ENCODE measurements around the gene PTPRK. TPM values are rescaled to one million over a fixed set of nuclear protein-coding genes. Genes with fewer than 3 reads are reported as not detected.

The PTPRK gene
- total RNA-seq, 1 experiment from 2014 or later = 265 TPM

DNA sequence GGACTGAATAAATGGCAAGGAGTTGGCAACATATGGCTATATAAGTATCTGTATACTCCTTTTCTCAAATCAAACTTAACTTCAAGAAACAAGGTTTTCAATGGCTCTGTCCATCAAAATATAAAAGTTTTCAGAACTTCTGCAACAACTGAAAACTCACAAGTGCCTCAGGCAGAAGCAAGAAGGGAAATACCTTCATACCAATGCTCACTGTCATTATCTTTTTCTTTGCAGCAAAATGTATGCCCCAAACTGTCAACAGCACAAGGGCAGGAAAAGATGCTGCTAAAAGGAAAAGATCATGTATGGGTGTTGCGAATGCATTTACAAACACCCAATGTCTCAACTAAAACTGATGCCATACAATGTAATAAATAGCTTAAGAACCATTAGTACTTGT lies 45.9 kb downstream of the PTPRK start:
- CTCF ChIA-PET = interaction anchor here (1.4 kb wide), 1 partner anchor 12 kb away, joined by 4 read pairs; no protein-coding TSS in a partner anchor
- intact Hi-C loops (cut with micrococcal nuclease; ENCODE audit: unreplicated experiment) = no loop called here

GRCh38 chr6:128471907-128472306 lies 48.5 kb downstream of the PTPRK start:
- no peak for DNase-seq
- TF ChIP-seq, protein P1, sequence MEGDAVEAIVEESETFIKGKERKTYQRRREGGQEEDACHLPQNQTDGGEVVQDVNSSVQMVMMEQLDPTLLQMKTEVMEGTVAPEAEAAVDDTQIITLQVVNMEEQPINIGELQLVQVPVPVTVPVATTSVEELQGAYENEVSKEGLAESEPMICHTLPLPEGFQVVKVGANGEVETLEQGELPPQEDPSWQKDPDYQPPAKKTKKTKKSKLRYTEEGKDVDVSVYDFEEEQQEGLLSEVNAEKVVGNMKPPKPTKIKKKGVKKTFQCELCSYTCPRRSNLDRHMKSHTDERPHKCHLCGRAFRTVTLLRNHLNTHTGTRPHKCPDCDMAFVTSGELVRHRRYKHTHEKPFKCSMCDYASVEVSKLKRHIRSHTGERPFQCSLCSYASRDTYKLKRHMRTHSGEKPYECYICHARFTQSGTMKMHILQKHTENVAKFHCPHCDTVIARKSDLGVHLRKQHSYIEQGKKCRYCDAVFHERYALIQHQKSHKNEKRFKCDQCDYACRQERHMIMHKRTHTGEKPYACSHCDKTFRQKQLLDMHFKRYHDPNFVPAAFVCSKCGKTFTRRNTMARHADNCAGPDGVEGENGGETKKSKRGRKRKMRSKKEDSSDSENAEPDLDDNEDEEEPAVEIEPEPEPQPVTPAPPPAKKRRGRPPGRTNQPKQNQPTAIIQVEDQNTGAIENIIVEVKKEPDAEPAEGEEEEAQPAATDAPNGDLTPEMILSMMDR (IDR thresholded peaks at IDR 0.05; ENCODE audit: unreplicated experiment) = no peak
- Mint-ChIP-seq H3K27ac (ENCODE audit: unreplicated experiment) (no peak overlapping the region), H3K4me3 (ENCODE audit: low read depth, unreplicated experiment) (no peak overlapping the region), H3K36me3 (ENCODE audit: insufficient read depth, unreplicated experiment) (peaks cover 21% of the 10 kb centered on the region), H3K27me3 (ENCODE audit: unreplicated experiment) (no peaks in the 10 kb centered on the region), H3K9me3 (ENCODE audit: low read depth, unreplicated experiment) (no peaks in the 10 kb centered on the region), H3K4me1 (ENCODE audit: low read depth, unreplicated experiment) (peaks cover 71% of the 10 kb centered on the region)
- intact Hi-C loops (cut with micrococcal nuclease; ENCODE audit: unreplicated experiment) = no loop called here
- no TSS peak for BruUV-seq (replicated peaks)
- CTCF ChIA-PET = no interaction called here

More for the DNA sequence above, 45.9 kb downstream of the PTPRK start:
- TF ChIP-seq, protein P1 (IDR thresholded peaks at IDR 0.05; ENCODE audit: unreplicated experiment) = no peak
- no peak for DNase-seq
- no peak overlapping the region for H3K4me3 Mint-ChIP-seq (ENCODE audit: low read depth, unreplicated experiment)
- H3K9me3 Mint-ChIP-seq (ENCODE audit: low read depth, unreplicated experiment) = no peaks in the 10 kb centered on the region
- H3K27ac Mint-ChIP-seq (ENCODE audit: unreplicated experiment) = peak overlapping the region; percentile 23
- no TSS peak for BruUV-seq (replicated peaks)
- peaks cover 66% of the 10 kb centered on the region for H3K4me1 Mint-ChIP-seq (ENCODE audit: low read depth, unreplicated experiment)
- peaks cover 32% of the 10 kb centered on the region for H3K36me3 Mint-ChIP-seq (ENCODE audit: insufficient read depth, unreplicated experiment)
- H3K27me3 Mint-ChIP-seq (ENCODE audit: unreplicated experiment) = no peaks in the 10 kb centered on the region

GRCh38 chr6:128465368-128466343 lies 54.7 kb downstream of the PTPRK start:
- peaks cover 17% of the 10 kb centered on the region for H3K36me3 Mint-ChIP-seq (ENCODE audit: insufficient read depth, unreplicated experiment)

GRCh38 chr6:128464790-128465189 lies 55.6 kb downstream of the PTPRK start:
- CTCF ChIA-PET = no interaction called here

More at GRCh38 chr6:128465368-128466343, 54.7 kb downstream of the PTPRK start:
- DNase-seq = no peak
- BruUV-seq (replicated peaks) = no TSS peak
- Mint-ChIP-seq H3K4me1 (ENCODE audit: low read depth, unreplicated experiment) (peaks cover 72% of the 10 kb centered on the region), H3K9me3 (ENCODE audit: low read depth, unreplicated experiment) (no peaks in the 10 kb centered on the region), H3K27ac (ENCODE audit: unreplicated experiment) (peak overlapping the region; percentile 35), H3K27me3 (ENCODE audit: unreplicated experiment) (no peaks in the 10 kb centered on the region), H3K4me3 (ENCODE audit: low read depth, unreplicated experiment) (no peak overlapping the region)
- CTCF ChIA-PET = interaction anchor here (0.6 kb wide), 1 partner anchor 1210 kb away, joined by 4 read pairs; no protein-coding TSS in a partner anchor
- intact Hi-C loops (cut with micrococcal nuclease; ENCODE audit: unreplicated experiment) = no loop called here
- TF ChIP-seq, protein P1 (IDR thresholded peaks at IDR 0.05; ENCODE audit: unreplicated experiment) = no peak

More at GRCh38 chr6:128464790-128465189, 55.6 kb downstream of the PTPRK start:
- Mint-ChIP-seq H3K27me3 (ENCODE audit: unreplicated experiment) (no peaks in the 10 kb centered on the region), H3K4me1 (ENCODE audit: low read depth, unreplicated experiment) (peaks cover 72% of the 10 kb centered on the region), H3K4me3 (ENCODE audit: low read depth, unreplicated experiment) (peak overlapping the region; percentile 40), H3K9me3 (ENCODE audit: low read depth, unreplicated experiment) (no peaks in the 10 kb centered on the region), H3K27ac (ENCODE audit: unreplicated experiment) (peak overlapping the region; percentile 83), H3K36me3 (ENCODE audit: insufficient read depth, unreplicated experiment) (peaks cover 24% of the 10 kb centered on the region)
- BruUV-seq (replicated peaks) = no TSS peak
- intact Hi-C loops (cut with micrococcal nuclease; ENCODE audit: unreplicated experiment) = loop anchor here (5.0 kb wide), 1 partner anchor 33 kb away; no protein-coding TSS in a partner anchor
- DNase-seq = no peak
- TF ChIP-seq, protein P1 (IDR thresholded peaks at IDR 0.05; ENCODE audit: unreplicated experiment) = no peak
